GM12892 (cell line): ENCODE measurements around the gene ADGRG6.
"Not testable (repeated sequence)": the region's sequence is repeated elsewhere in the genome, so short reads cannot be mapped to it uniquely, and the experiment has no call there.

Experiments
- POLR2A ChIP-seq: IDR thresholded peaks from 2 replicates; pipeline ENCODE4 v1.6.1; 2011; ENCODE audit warnings: low read depth, low read length, control low read depth
- TAF1 ChIP-seq: IDR thresholded peaks from 2 replicates; pipeline ENCODE4 v1.6.1; 2011; ENCODE audit warnings: low read depth, mild to moderate bottlenecking, control low read depth, low read length, borderline replicate concordance

DNA sequence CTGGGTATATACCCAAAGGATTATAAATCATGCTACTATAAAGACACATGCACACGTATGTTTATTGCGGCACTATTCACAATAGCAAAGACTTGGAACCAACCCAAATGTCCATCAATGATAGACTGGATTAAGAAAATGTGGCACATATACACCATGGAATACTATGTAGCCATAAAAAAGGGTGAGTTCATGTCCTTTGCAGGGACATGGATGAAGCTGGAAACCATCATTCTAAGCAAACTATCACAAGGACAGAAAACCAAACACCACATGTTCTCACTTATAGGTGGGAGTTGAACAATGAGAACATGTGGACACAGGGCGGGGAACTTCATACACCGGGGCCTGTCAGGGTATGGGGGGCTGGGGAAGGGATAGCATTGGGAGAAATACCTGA, 18.7 kb upstream of the ADGRG6 start:
- not testable (repeated sequence) for TF ChIP-seq TAF1, POLR2A
